Peyer's patch (tissue), 4 donors: Measurements from ENCODE around the gene FRYL.

Experiments used
- POLR2A ChIP-seq, 2 donors: fragments of 450-650 bp; IDR thresholded peaks; one replicate each; pipeline ENCODE4 v1.5.1; 2017; ENCODE audit warnings: antibody characterized with exemption in 2 of 2, mild to moderate bottlenecking in 2 of 2, moderate library complexity in 2 of 2
- TF ChIP-seq, protein P1 (sequence below), 6 experiments: fragments of 450-650 bp in 4 of 6; fragments of 200-600 bp in 2 of 6; sonication (generic) in 1 of 6; IDR thresholded peaks; one replicate each; pipeline ENCODE4 v1.5.1; 2017 to 2019; ENCODE audit warnings: antibody characterized with exemption in 6 of 6, mild to moderate bottlenecking in 3 of 6, moderate library complexity in 1 of 6

DNA sequence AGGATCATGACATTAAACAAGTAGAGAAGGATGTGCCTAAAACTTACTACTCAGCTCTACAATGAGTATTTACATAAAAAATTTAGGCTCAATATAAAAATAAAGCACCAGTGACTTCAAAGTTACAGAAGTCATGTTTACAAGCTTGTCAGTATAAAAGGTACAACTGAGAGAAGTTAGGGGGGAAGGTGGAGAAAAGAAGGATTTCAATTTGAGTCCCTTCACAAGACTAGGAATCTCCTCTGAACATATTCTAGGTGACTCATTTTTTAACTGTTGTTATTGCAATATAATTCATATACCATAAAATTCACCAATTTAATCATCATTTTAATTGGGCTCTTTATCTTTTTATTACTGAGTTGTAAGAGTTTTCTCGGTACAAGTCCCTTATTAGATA lies 26.9 kb downstream of the FRYL start:
- TF ChIP-seq, protein P1, sequence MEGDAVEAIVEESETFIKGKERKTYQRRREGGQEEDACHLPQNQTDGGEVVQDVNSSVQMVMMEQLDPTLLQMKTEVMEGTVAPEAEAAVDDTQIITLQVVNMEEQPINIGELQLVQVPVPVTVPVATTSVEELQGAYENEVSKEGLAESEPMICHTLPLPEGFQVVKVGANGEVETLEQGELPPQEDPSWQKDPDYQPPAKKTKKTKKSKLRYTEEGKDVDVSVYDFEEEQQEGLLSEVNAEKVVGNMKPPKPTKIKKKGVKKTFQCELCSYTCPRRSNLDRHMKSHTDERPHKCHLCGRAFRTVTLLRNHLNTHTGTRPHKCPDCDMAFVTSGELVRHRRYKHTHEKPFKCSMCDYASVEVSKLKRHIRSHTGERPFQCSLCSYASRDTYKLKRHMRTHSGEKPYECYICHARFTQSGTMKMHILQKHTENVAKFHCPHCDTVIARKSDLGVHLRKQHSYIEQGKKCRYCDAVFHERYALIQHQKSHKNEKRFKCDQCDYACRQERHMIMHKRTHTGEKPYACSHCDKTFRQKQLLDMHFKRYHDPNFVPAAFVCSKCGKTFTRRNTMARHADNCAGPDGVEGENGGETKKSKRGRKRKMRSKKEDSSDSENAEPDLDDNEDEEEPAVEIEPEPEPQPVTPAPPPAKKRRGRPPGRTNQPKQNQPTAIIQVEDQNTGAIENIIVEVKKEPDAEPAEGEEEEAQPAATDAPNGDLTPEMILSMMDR (IDR thresholded peaks at IDR 0.05) = no peak
- no peak for TF ChIP-seq POLR2A (IDR thresholded peaks at IDR 0.05)
